Mesendoderm (in vitro differentiated cells): ENCODE measurements around the gene NECTIN2.
"Not testable (repeated sequence)": the region's sequence is repeated elsewhere in the genome, so short reads cannot be mapped to it uniquely, and the experiment has no call there.

Experiments used
- DNase-seq: peaks from one replicate; pipeline ENCODE4 v3.0.0; 2013
- H2AK5ac ChIP-seq: 2 replicates; pipeline ENCODE4 v1.6.1; 2013; ENCODE audit warnings: low read length, inconsistent platforms
- H2BK120ac ChIP-seq: 2 replicates; pipeline ENCODE4 v1.6.1; 2013; ENCODE audit warnings: low read depth, mild to moderate bottlenecking, low read length, moderate library complexity, mixed read lengths
- H2BK15ac ChIP-seq: replicated peaks from 2 replicates; pipeline ENCODE4 v1.6.1; 2013; ENCODE audit warnings: low read depth, mild to moderate bottlenecking, moderate library complexity
- H2BK5ac ChIP-seq: 2 replicates; pipeline ENCODE4 v1.6.1; 2013; ENCODE audit warnings: low read length, inconsistent platforms
- H3K18ac ChIP-seq: 2 replicates; pipeline ENCODE4 v1.6.1; 2013; ENCODE audit warnings: mild to moderate bottlenecking, low read length, mixed read lengths
- H3K23ac ChIP-seq: one replicate; pipeline ENCODE4 v1.6.1; 2013; ENCODE audit warnings: low read length
- H3K27ac ChIP-seq: 2 replicates; pipeline ENCODE4 v1.5.1; 2013; ENCODE audit warnings: low read depth, mild to moderate bottlenecking, inconsistent platforms, low read length, moderate library complexity
- H3K27me3 ChIP-seq: 2 replicates; pipeline ENCODE4 v1.6.1; 2013; ENCODE audit warnings: low read length, control low read depth, mild to moderate bottlenecking, inconsistent platforms; ENCODE audit not compliant: insufficient read depth, poor library complexity
- H3K36me3 ChIP-seq: 2 replicates; pipeline ENCODE4 v1.6.1; 2013; ENCODE audit warnings: low read length, inconsistent platforms; ENCODE audit not compliant: control insufficient read depth, insufficient read depth
- H3K4ac ChIP-seq: one replicate; pipeline ENCODE4 v1.6.1; 2013; ENCODE audit warnings: low read depth, mild to moderate bottlenecking, low read length, moderate library complexity
- H3K4me1 ChIP-seq: 2 replicates; pipeline ENCODE4 v1.6.1; 2013; ENCODE audit warnings: low read depth, low read length, inconsistent platforms; ENCODE audit not compliant: control insufficient read depth
- H3K4me2 ChIP-seq: 2 replicates; pipeline ENCODE4 v1.6.1; 2013; ENCODE audit warnings: low read length
- H3K4me3 ChIP-seq: 2 replicates; pipeline ENCODE4 v1.5.1; 2013; ENCODE audit warnings: mild to moderate bottlenecking, low read length
- H3K56ac ChIP-seq: one replicate; pipeline ENCODE4 v1.6.1; 2013; ENCODE audit warnings: low read length
- H3K79me1 ChIP-seq: 2 replicates; pipeline ENCODE4 v1.6.1; 2013; ENCODE audit warnings: low read length, inconsistent platforms
- H3K79me2 ChIP-seq: 2 replicates; pipeline ENCODE4 v1.6.1; 2013; ENCODE audit warnings: mild to moderate bottlenecking, low read length; ENCODE audit not compliant: control insufficient read depth, insufficient read depth
- H3K9ac ChIP-seq: 2 replicates; pipeline ENCODE4 v1.6.1; 2013; ENCODE audit warnings: low read length, inconsistent platforms
- H4K5ac ChIP-seq: one replicate; pipeline ENCODE4 v1.6.1; 2013; ENCODE audit warnings: low read length
- H4K8ac ChIP-seq: one replicate; pipeline ENCODE4 v1.6.1; 2013; ENCODE audit warnings: low read depth, mild to moderate bottlenecking, control low read depth, low read length, moderate library complexity
- WGBS: extraction: QIAGEN DNeasy Blood & Tissue Kit; methylation state at CpG from one replicate; pipeline ENCODE4 v1.1.7; 2013; ENCODE audit warnings: low lambda C conversion rate, missing lambda C conversion rate; ENCODE audit not compliant: insufficient coverage; ENCODE audit errors: extremely low coverage; 5-methylcytosine and 5-hydroxymethylcytosine counted together

Gene NECTIN2

GRCh38 chr19:44882063-44882462 lies 36.0 kb downstream of the NECTIN2 start:
- Histone ChIP-seq H3K4me1 (no peaks in the 10 kb centered on the region), H4K8ac (no peak overlapping the region), H2BK5ac (no peak overlapping the region), H2AK5ac (no peak overlapping the region), H3K36me3 (peaks cover 11% of the 10 kb centered on the region), H3K27me3 (no peaks in the 10 kb centered on the region), H3K4me3 (no peak overlapping the region), H3K79me1 (no peaks in the 10 kb centered on the region), H3K4me2 (no peak overlapping the region), H2BK120ac (no peak overlapping the region), H3K56ac (no peak overlapping the region), H3K9ac (no peak overlapping the region), H3K23ac (no peak overlapping the region), H4K5ac (no peak overlapping the region), H3K79me2 (no peaks in the 10 kb centered on the region), H3K4ac (no peak overlapping the region), H2BK15ac (no peak overlapping the region), H3K18ac (no peak overlapping the region), H3K27ac (no peak overlapping the region)
- no CpG with 5 or more reads among the region's 15 CpGs for WGBS
- no peak for DNase-seq

GRCh38 chr19:44882619-44883397 lies 36.7 kb downstream of the NECTIN2 start:
- no CpG with 5 or more reads among the region's 19 CpGs for WGBS

GRCh38 chr19:44883922-44884321 lies 37.8 kb downstream of the NECTIN2 start:
- Histone ChIP-seq H3K23ac (no peak overlapping the region), H3K4me3 (no peak overlapping the region), H3K9ac (no peak overlapping the region), H2AK5ac (no peak overlapping the region), H2BK5ac (no peak overlapping the region), H4K5ac (no peak overlapping the region), H3K27ac (no peak overlapping the region), H3K56ac (no peak overlapping the region), H3K79me2 (no peaks in the 10 kb centered on the region), H3K27me3 (no peaks in the 10 kb centered on the region), H4K8ac (no peak overlapping the region), H3K18ac (no peak overlapping the region), H3K4me2 (no peak overlapping the region), H2BK120ac (no peak overlapping the region), H3K4me1 (no peaks in the 10 kb centered on the region), H2BK15ac (no peak overlapping the region), H3K4ac (no peak overlapping the region), H3K79me1 (no peaks in the 10 kb centered on the region), H3K36me3 (peaks cover 10% of the 10 kb centered on the region)
- no CpG with 5 or more reads among the region's 5 CpGs for WGBS
- DNase-seq, result no peak

More at GRCh38 chr19:44882619-44883397, 36.7 kb downstream of the NECTIN2 start:
- not testable (repeated sequence) for H3K56ac ChIP-seq, H4K8ac ChIP-seq, H3K18ac ChIP-seq, H4K5ac ChIP-seq, H2BK15ac ChIP-seq, H3K4ac ChIP-seq, H3K27me3 ChIP-seq, H3K4me3 ChIP-seq, H2AK5ac ChIP-seq, DNase-seq, H2BK5ac ChIP-seq, H3K79me2 ChIP-seq, H3K79me1 ChIP-seq, H3K27ac ChIP-seq, H3K4me2 ChIP-seq, H3K23ac ChIP-seq, H3K4me1 ChIP-seq, H3K9ac ChIP-seq, H2BK120ac ChIP-seq
- peaks cover 10% of the 10 kb centered on the region for H3K36me3 ChIP-seq

- no peak overlapping the region for H4K8ac ChIP-seq
- H3K18ac ChIP-seq, result no peak overlapping the region
- no peak for DNase-seq
- H4K5ac ChIP-seq, result no peak overlapping the region
- no peak overlapping the region for H3K4me3 ChIP-seq
- no peaks in the 10 kb centered on the region for H3K27me3 ChIP-seq
- no peak overlapping the region for H2BK5ac ChIP-seq
- no peak overlapping the region for H3K56ac ChIP-seq
- H3K79me2 ChIP-seq, result no peaks in the 10 kb centered on the region
- WGBS, result no CpG with 5 or more reads among the region's 4 CpGs
- H3K4me1 ChIP-seq, result no peaks in the 10 kb centered on the region
- H3K9ac ChIP-seq, result no peak overlapping the region
- no peak overlapping the region for H3K27ac ChIP-seq
- H2BK15ac ChIP-seq, result no peak overlapping the region
- H3K36me3 ChIP-seq, result peaks cover 10% of the 10 kb centered on the region
- H3K23ac ChIP-seq, result no peak overlapping the region
- no peak overlapping the region for H3K4me2 ChIP-seq
- H3K4ac ChIP-seq, result no peak overlapping the region
- H2AK5ac ChIP-seq, result no peak overlapping the region
- H2BK120ac ChIP-seq, result no peak overlapping the region
- H3K79me1 ChIP-seq, result no peaks in the 10 kb centered on the region
Measured at GRCh38 chr19:44884566-44884965, 38.5 kb downstream of the NECTIN2 start.

- no CpG with 5 or more reads among the region's 6 CpGs for WGBS
- Histone ChIP-seq H3K27ac (no peak overlapping the region), H2AK5ac (no peak overlapping the region), H2BK120ac (no peak overlapping the region), H3K79me2 (no peaks in the 10 kb centered on the region), H3K4me2 (no peak overlapping the region), H3K27me3 (no peaks in the 10 kb centered on the region), H2BK15ac (no peak overlapping the region), H3K56ac (no peak overlapping the region), H3K23ac (no peak overlapping the region), H3K4ac (no peak overlapping the region), H3K4me1 (no peaks in the 10 kb centered on the region), H3K9ac (no peak overlapping the region), H4K8ac (no peak overlapping the region), H3K4me3 (no peak overlapping the region), H4K5ac (no peak overlapping the region), H3K79me1 (no peaks in the 10 kb centered on the region), H3K18ac (no peak overlapping the region), H3K36me3 (peaks cover 7% of the 10 kb centered on the region), H2BK5ac (no peak overlapping the region)
- DNase-seq, result no peak
Measured at GRCh38 chr19:44886141-44886540, 40.0 kb downstream of the NECTIN2 start.

- DNase-seq, result no peak
- H4K8ac ChIP-seq, result no peak overlapping the region
- no peak overlapping the region for H3K23ac ChIP-seq
- no peak overlapping the region for H3K4me2 ChIP-seq
- H3K27me3 ChIP-seq, result no peaks in the 10 kb centered on the region
- no peak overlapping the region for H3K4me3 ChIP-seq
- H3K56ac ChIP-seq, result no peak overlapping the region
- H3K4me1 ChIP-seq, result no peaks in the 10 kb centered on the region
- peaks cover 7% of the 10 kb centered on the region for H3K79me1 ChIP-seq
- no peak overlapping the region for H3K4ac ChIP-seq
- no peak overlapping the region for H3K27ac ChIP-seq
- H3K18ac ChIP-seq, result no peak overlapping the region
- H3K9ac ChIP-seq, result no peak overlapping the region
- H2AK5ac ChIP-seq, result no peak overlapping the region
- H3K36me3 ChIP-seq, result peaks cover 7% of the 10 kb centered on the region
- H2BK5ac ChIP-seq, result no peak overlapping the region
- no peak overlapping the region for H2BK15ac ChIP-seq
- H2BK120ac ChIP-seq, result no peak overlapping the region
- peaks cover 14% of the 10 kb centered on the region for H3K79me2 ChIP-seq
- no peak overlapping the region for H4K5ac ChIP-seq
- WGBS, result no CpG with 5 or more reads among the region's 4 CpGs
Measured at GRCh38 chr19:44887648-44888047, 41.6 kb downstream of the NECTIN2 start.
